Osteocyte (in vitro differentiated cells): ENCODE data around the gene TWNK. TPM values are rescaled to one million over a fixed set of nuclear protein-coding genes. Genes with fewer than 3 reads are reported as not detected.
A peak's percentile ranks its signal among the peaks of the same experiment; 100 is the strongest.

Source experiments
- DNase-seq: peaks from one replicate; pipeline ENCODE4 v3.0.0; 2021; ENCODE audit warnings: mixed read lengths; ENCODE audit not compliant: unreplicated experiment; ENCODE audit errors: extremely low spot score
- H3K27ac Mint-ChIP-seq: one replicate; pipeline ENCODE4 v1.8.0; 2021; ENCODE audit warnings: mild to moderate bottlenecking, mixed read lengths; ENCODE audit not compliant: unreplicated experiment
- H3K27me3 Mint-ChIP-seq: one replicate; pipeline ENCODE4 v1.8.0; 2021; ENCODE audit warnings: mixed read lengths; ENCODE audit not compliant: unreplicated experiment
- H3K36me3 Mint-ChIP-seq: one replicate; pipeline ENCODE4 v1.8.0; 2021; ENCODE audit warnings: mixed read lengths; ENCODE audit not compliant: unreplicated experiment
- H3K4me1 Mint-ChIP-seq: one replicate; pipeline ENCODE4 v1.8.0; 2021; ENCODE audit warnings: mixed read lengths; ENCODE audit not compliant: unreplicated experiment
- H3K4me3 Mint-ChIP-seq: one replicate; pipeline ENCODE4 v1.8.0; 2021; ENCODE audit warnings: mild to moderate bottlenecking, moderate library complexity, mixed read lengths; ENCODE audit not compliant: unreplicated experiment
- H3K9me3 Mint-ChIP-seq: one replicate; pipeline ENCODE4 v1.8.0; 2021; ENCODE audit warnings: mixed read lengths; ENCODE audit not compliant: unreplicated experiment
- total RNA-seq: library from RNA; stranded (reverse); gene quantifications from 2 replicates; pipeline ENCODE4 v1.2.1, GENCODE V29; 2021
- TF ChIP-seq, protein P1 (sequence below): fragments of 200-600 bp; sonication (generic); IDR thresholded peaks from 2 replicates; pipeline ENCODE4 v1.5.0; 2021; ENCODE audit warnings: antibody characterized with exemption, mild to moderate bottlenecking, moderate library complexity

Gene TWNK
- total RNA-seq, 1 donor from 2014 or later = 7.1 TPM

- Mint-ChIP-seq H3K4me3 (no peak overlapping the region), H3K27ac (no peak overlapping the region), H3K27me3 (no peaks in the 10 kb centered on the region), H3K4me1 (peaks cover 11% of the 10 kb centered on the region), H3K9me3 (no peaks in the 10 kb centered on the region), H3K36me3 (peaks cover 19% of the 10 kb centered on the region)
- TF ChIP-seq, protein P1, sequence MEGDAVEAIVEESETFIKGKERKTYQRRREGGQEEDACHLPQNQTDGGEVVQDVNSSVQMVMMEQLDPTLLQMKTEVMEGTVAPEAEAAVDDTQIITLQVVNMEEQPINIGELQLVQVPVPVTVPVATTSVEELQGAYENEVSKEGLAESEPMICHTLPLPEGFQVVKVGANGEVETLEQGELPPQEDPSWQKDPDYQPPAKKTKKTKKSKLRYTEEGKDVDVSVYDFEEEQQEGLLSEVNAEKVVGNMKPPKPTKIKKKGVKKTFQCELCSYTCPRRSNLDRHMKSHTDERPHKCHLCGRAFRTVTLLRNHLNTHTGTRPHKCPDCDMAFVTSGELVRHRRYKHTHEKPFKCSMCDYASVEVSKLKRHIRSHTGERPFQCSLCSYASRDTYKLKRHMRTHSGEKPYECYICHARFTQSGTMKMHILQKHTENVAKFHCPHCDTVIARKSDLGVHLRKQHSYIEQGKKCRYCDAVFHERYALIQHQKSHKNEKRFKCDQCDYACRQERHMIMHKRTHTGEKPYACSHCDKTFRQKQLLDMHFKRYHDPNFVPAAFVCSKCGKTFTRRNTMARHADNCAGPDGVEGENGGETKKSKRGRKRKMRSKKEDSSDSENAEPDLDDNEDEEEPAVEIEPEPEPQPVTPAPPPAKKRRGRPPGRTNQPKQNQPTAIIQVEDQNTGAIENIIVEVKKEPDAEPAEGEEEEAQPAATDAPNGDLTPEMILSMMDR = no peak
- no peak for DNase-seq
These were observed 20.5 kb upstream of the TWNK start for GRCh38 chr10:100966887-100967286.

DNA sequence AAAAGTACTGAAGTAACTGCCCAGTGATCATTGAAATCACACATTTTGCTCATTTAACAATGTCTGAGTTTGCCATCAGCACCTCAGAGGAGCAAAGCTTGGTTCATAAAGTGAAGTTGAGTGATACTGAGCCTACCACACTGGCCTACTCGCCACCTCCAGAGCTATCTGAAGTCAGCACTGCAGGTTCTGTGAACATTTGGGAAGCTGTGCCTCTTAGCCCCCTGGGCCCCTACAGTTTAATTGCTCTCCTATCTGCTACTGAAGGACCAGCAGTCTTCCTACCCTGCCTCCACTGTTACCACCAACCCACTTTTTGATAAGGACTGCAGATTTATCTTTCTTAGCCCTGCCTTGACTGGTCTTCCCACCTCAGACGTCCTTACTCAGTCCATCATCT is 20.0 kb upstream of the TWNK start:
- Mint-ChIP-seq H3K9me3 (no peaks in the 10 kb centered on the region), H3K27ac (no peak overlapping the region), H3K4me3 (no peak overlapping the region), H3K27me3 (no peaks in the 10 kb centered on the region), H3K4me1 (peaks cover 11% of the 10 kb centered on the region), H3K36me3 (peaks cover 14% of the 10 kb centered on the region)
- TF ChIP-seq, protein P1 = no peak
- DNase-seq = no peak

- TF ChIP-seq, protein P1 = no peak
- Mint-ChIP-seq H3K36me3 (peaks cover 8% of the 10 kb centered on the region), H3K4me1 (peaks cover 11% of the 10 kb centered on the region), H3K9me3 (no peaks in the 10 kb centered on the region), H3K27me3 (no peaks in the 10 kb centered on the region), H3K27ac (no peak overlapping the region), H3K4me3 (peak overlapping the region; percentile 68)
- no peak for DNase-seq
These were observed 19.1 kb upstream of the TWNK start for GRCh38 chr10:100968062-100968736.

- H3K36me3 Mint-ChIP-seq = peaks cover 6% of the 10 kb centered on the region
- peak overlapping the region; percentile 68 for H3K4me3 Mint-ChIP-seq
- DNase-seq = no peak
- H3K4me1 Mint-ChIP-seq = peaks cover 11% of the 10 kb centered on the region
- no peak overlapping the region for H3K27ac Mint-ChIP-seq
- H3K9me3 Mint-ChIP-seq = no peaks in the 10 kb centered on the region
- no peaks in the 10 kb centered on the region for H3K27me3 Mint-ChIP-seq
- TF ChIP-seq, protein P1 = no peak
These were observed 18.5 kb upstream of the TWNK start for GRCh38 chr10:100968863-100969186.

GRCh38 chr10:100969187-100970075 is 17.9 kb upstream of the TWNK start, which contains the start of gene SEMA4G:
TSS of gene SEMA4G (plus strand) at chr10:100969504. CDS start at chr10:100972913, 3,409 bp downstream.
- Mint-ChIP-seq H3K27ac (no peak within 1 kb of the TSS), H3K27me3 (no peaks in the 10 kb centered on the region)
- peak; percentile 86 for DNase-seq

More at GRCh38 chr10:100969187-100970075, 17.9 kb upstream of the TWNK start, which contains the start of gene SEMA4G:
- no peaks in the 10 kb centered on the region for H3K9me3 Mint-ChIP-seq
- H3K36me3 Mint-ChIP-seq = peaks cover 6% of the 10 kb centered on the region
- peak within 1 kb of the TSS; percentile 71 for H3K4me3 Mint-ChIP-seq
- TF ChIP-seq, protein P1 = peak; percentile 85
- H3K4me1 Mint-ChIP-seq = peaks cover 11% of the 10 kb centered on the region
